Brain microvascular endothelial cell (primary cell): ENCODE data around the gene BPGM.

ENCODE experiments used
- DNase-seq: peaks from one replicate; pipeline ENCODE4 v3.0.0-alpha.2; 2020
- H3K27ac ChIP-seq: fragments of 250-450 bp; sonication (Bioruptor Pico); 2 replicates; pipeline ENCODE4 v1.5.1; 2020; ENCODE audit warnings: mild to moderate bottlenecking, moderate library complexity
- H3K27me3 ChIP-seq: fragments of 250-450 bp; sonication (Bioruptor Pico); replicated peaks from 2 replicates; pipeline ENCODE4 v1.5.1; 2020; ENCODE audit warnings: mild to moderate bottlenecking
- H3K36me3 ChIP-seq: fragments of 250-450 bp; sonication (Bioruptor Pico); replicated peaks from 2 replicates; pipeline ENCODE4 v1.5.1; 2020; ENCODE audit warnings: mild to moderate bottlenecking
- H3K4me3 ChIP-seq: 2 replicates; pipeline ENCODE4 v1.5.1; 2011; ENCODE audit warnings: low read depth, mild to moderate bottlenecking, control low read depth, low read length, moderate library complexity
- CTCF ChIP-seq: IDR thresholded peaks from 2 replicates; pipeline ENCODE4 v1.5.1; 2011; ENCODE audit warnings: low read depth, mild to moderate bottlenecking, moderate library complexity, low read length, control low read depth, inconsistent platforms; ENCODE audit errors: missing control alignments
- in situ Hi-C: cut with HindIII; loops from 2 replicates; pipeline ENCODE4 v1.10.0; 2017; ENCODE audit warnings: low sequenced_read_pairs, low pct_ligation_motif_present

The BPGM gene

GRCh38 chr7:134710854-134711624, 64.4 kb downstream of the BPGM start:
- H3K27me3 ChIP-seq = no peaks in the 10 kb centered on the region
- TF ChIP-seq CTCF = no peak
- H3K36me3 ChIP-seq = no peaks in the 10 kb centered on the region
- DNase-seq = no peak
- in situ Hi-C loops = no loop called here
- H3K27ac ChIP-seq = no peak overlapping the region
- H3K4me3 ChIP-seq = no peak overlapping the region

GRCh38 chr7:134712196-134712595, 65.5 kb downstream of the BPGM start:
- Histone ChIP-seq H3K4me3 (no peak overlapping the region), H3K27me3 (no peaks in the 10 kb centered on the region), H3K27ac (no peak overlapping the region), H3K36me3 (no peaks in the 10 kb centered on the region)
- no peak for TF ChIP-seq CTCF
- in situ Hi-C loops = no loop called here
- DNase-seq = peak; percentile 30

GRCh38 chr7:134714470-134715205, 68.0 kb downstream of the BPGM start:
- TF ChIP-seq CTCF = no peak
- no peaks in the 10 kb centered on the region for H3K27me3 ChIP-seq
- H3K36me3 ChIP-seq = no peaks in the 10 kb centered on the region
- no peak for DNase-seq
- H3K4me3 ChIP-seq = no peak overlapping the region
- no peak overlapping the region for H3K27ac ChIP-seq
- in situ Hi-C loops = no loop called here

- no peak for DNase-seq
- H3K27ac ChIP-seq = no peak overlapping the region
- no peak overlapping the region for H3K4me3 ChIP-seq
- in situ Hi-C loops = no loop called here
- H3K36me3 ChIP-seq = no peaks in the 10 kb centered on the region
- TF ChIP-seq CTCF = no peak
- no peaks in the 10 kb centered on the region for H3K27me3 ChIP-seq
These were observed 71.7 kb downstream of the BPGM start for GRCh38 chr7:134718211-134718875.

- TF ChIP-seq CTCF = no peak
- Histone ChIP-seq H3K27ac (no peak overlapping the region), H3K4me3 (no peak overlapping the region), H3K36me3 (no peaks in the 10 kb centered on the region), H3K27me3 (no peaks in the 10 kb centered on the region)
- in situ Hi-C loops = no loop called here
- DNase-seq = peak; percentile 40
These were observed 73.7 kb downstream of the BPGM start for GRCh38 chr7:134720091-134720935.
